ENCODE data around the gene SUGCT.

DNA sequence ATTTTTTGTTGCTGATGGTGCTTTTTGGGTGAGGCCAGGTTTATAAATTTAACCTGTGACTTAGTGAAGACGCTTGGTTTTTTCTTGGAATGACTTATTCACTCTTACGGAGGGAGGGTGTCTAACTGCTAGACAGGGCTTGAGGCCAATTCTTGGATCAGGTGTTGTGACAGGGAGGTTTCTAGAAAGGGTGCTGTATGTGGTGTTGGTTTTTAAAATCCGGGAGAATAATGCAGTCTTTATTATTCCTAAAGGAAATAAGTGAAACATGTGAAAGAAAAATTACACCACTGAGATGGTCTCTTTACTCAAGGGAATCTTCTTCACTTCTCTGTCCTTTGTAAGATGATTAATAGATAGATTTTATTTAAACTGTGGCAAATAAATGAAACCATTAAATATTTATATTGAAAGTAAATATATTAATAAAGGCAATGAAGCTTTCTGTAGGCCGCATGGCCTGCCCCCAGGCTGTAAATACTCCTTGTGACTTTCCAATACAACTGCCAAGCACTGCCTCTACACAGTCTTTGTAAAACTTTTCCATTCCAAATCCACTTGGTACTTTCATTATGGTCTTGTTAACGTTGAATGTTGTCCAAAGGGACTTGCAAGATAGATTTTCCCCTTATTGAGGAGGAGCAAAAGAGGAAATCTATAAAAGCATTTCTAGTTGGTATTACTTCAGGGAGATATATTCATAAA, 323.1 kb downstream of the SUGCT start:
- TF ChIP-seq POLR2A (IDR thresholded peaks at IDR 0.05): no peak
- TF ChIP-seq, protein P1, sequence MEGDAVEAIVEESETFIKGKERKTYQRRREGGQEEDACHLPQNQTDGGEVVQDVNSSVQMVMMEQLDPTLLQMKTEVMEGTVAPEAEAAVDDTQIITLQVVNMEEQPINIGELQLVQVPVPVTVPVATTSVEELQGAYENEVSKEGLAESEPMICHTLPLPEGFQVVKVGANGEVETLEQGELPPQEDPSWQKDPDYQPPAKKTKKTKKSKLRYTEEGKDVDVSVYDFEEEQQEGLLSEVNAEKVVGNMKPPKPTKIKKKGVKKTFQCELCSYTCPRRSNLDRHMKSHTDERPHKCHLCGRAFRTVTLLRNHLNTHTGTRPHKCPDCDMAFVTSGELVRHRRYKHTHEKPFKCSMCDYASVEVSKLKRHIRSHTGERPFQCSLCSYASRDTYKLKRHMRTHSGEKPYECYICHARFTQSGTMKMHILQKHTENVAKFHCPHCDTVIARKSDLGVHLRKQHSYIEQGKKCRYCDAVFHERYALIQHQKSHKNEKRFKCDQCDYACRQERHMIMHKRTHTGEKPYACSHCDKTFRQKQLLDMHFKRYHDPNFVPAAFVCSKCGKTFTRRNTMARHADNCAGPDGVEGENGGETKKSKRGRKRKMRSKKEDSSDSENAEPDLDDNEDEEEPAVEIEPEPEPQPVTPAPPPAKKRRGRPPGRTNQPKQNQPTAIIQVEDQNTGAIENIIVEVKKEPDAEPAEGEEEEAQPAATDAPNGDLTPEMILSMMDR (IDR thresholded peaks at IDR 0.05 in 8 of 11, conservative IDR thresholded peaks at IDR 0.05 in 3 of 11): no peak
- no peak for TF ChIP-seq POLR2AphosphoS5 (IDR thresholded peaks at IDR 0.05)
